ENCODE results near the gene USP32.

Gene USP32

DNA sequence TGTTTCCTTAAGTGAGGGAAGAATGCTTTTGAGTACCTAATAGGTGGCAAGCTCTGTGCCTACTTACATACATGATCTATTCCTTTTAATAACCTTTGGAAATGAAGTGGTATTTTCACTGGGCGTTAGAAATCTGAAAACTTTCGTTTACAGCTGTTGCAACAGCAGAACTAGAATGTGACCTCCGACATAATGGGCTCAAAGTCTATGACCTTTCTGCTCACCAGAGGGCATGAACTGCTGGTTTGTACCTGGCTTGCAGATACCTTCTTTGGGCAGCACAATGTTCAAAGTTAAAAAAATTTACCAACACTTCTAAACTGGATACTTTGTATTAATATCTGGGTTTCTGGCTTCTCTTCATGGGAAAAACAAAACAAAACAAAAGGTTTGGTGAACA, 217.9 kb downstream of the USP32 start:
- ATAC-seq = no peak
- TF ChIP-seq PPARA (CRISPR knock-in tag; IDR thresholded peaks at IDR 0.05; ENCODE audit: borderline replicate concordance) = no peak
- TF ChIP-seq ISL1 (CRISPR knock-in tag; IDR thresholded peaks at IDR 0.05) = no peak
- no peak for TF ChIP-seq ZC3H10 (CRISPR knock-in tag; IDR thresholded peaks at IDR 0.05)
- no peak for TF ChIP-seq ZFP3 (CRISPR knock-in tag; IDR thresholded peaks at IDR 0.05)
- TF ChIP-seq BACH2 (CRISPR knock-in tag; IDR thresholded peaks at IDR 0.05; ENCODE audit: borderline replicate concordance) = no peak
- no peak for TF ChIP-seq GLIS3 (CRISPR knock-in tag; IDR thresholded peaks at IDR 0.05)

- ATAC-seq = peak; percentile 45
- TF ChIP-seq ISL1 (CRISPR knock-in tag; IDR thresholded peaks at IDR 0.05) (no peak), PPARA (CRISPR knock-in tag; IDR thresholded peaks at IDR 0.05; ENCODE audit: borderline replicate concordance) (no peak)
Observed at GRCh38 chr17:60173304-60173819, 218.6 kb downstream of the USP32 start.

DNA sequence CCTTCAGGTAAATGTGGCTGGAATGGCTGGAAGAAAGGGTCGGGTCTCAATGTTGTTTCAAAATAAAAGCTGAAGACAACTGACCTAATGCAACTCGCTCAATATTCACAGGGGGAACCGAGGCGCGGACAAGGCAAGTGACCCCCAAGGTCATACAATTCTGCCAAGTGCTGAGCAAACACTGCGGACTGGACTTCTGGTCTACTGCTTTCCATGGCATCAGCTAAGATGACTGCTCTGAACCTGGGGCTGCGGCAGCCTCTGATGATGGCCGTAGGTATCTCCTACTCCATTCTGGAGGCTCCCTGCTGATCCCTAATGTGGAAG, 220.2 kb downstream of the USP32 start:
- no peak for ATAC-seq
- TF ChIP-seq, protein P1, sequence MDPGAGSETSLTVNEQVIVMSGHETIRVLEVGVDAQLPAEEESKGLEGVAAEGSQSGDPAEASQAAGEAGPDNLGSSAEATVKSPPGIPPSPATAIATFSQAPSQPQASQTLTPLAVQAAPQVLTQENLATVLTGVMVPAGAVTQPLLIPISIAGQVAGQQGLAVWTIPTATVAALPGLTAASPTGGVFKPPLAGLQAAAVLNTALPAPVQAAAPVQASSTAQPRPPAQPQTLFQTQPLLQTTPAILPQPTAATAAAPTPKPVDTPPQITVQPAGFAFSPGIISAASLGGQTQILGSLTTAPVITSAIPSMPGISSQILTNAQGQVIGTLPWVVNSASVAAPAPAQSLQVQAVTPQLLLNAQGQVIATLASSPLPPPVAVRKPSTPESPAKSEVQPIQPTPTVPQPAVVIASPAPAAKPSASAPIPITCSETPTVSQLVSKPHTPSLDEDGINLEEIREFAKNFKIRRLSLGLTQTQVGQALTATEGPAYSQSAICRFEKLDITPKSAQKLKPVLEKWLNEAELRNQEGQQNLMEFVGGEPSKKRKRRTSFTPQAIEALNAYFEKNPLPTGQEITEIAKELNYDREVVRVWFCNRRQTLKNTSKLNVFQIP (CRISPR knock-in tag; IDR thresholded peaks at IDR 0.05; ENCODE audit: borderline replicate concordance, low read depth) = no peak
- TF ChIP-seq RARB (CRISPR knock-in tag; IDR thresholded peaks at IDR 0.05) (no peak), BACH2 (CRISPR knock-in tag; IDR thresholded peaks at IDR 0.05; ENCODE audit: borderline replicate concordance) (no peak), ZNF8 (CRISPR knock-in tag; IDR thresholded peaks at IDR 0.05) (no peak), ZNF565 (CRISPR knock-in tag; conservative IDR thresholded peaks at IDR 0.05; ENCODE audit: low read depth) (no peak), ISL1 (CRISPR knock-in tag; IDR thresholded peaks at IDR 0.05) (no peak), CSDC2 (CRISPR knock-in tag; IDR thresholded peaks at IDR 0.05) (no peak), SNAI2 (CRISPR knock-in tag; IDR thresholded peaks at IDR 0.05) (no peak), PPARA (CRISPR knock-in tag; IDR thresholded peaks at IDR 0.05; ENCODE audit: borderline replicate concordance) (no peak), ZFP3 (CRISPR knock-in tag; IDR thresholded peaks at IDR 0.05) (no peak), ZC3H10 (CRISPR knock-in tag; IDR thresholded peaks at IDR 0.05) (no peak), TOX (CRISPR knock-in tag; IDR thresholded peaks at IDR 0.05; ENCODE audit: borderline replicate concordance) (no peak), OSR1 (CRISPR knock-in tag; IDR thresholded peaks at IDR 0.05) (no peak), ZFP30 (CRISPR knock-in tag; IDR thresholded peaks at IDR 0.05) (no peak), CREB5 (CRISPR knock-in tag; IDR thresholded peaks at IDR 0.05; ENCODE audit: low read depth) (no peak)

DNA sequence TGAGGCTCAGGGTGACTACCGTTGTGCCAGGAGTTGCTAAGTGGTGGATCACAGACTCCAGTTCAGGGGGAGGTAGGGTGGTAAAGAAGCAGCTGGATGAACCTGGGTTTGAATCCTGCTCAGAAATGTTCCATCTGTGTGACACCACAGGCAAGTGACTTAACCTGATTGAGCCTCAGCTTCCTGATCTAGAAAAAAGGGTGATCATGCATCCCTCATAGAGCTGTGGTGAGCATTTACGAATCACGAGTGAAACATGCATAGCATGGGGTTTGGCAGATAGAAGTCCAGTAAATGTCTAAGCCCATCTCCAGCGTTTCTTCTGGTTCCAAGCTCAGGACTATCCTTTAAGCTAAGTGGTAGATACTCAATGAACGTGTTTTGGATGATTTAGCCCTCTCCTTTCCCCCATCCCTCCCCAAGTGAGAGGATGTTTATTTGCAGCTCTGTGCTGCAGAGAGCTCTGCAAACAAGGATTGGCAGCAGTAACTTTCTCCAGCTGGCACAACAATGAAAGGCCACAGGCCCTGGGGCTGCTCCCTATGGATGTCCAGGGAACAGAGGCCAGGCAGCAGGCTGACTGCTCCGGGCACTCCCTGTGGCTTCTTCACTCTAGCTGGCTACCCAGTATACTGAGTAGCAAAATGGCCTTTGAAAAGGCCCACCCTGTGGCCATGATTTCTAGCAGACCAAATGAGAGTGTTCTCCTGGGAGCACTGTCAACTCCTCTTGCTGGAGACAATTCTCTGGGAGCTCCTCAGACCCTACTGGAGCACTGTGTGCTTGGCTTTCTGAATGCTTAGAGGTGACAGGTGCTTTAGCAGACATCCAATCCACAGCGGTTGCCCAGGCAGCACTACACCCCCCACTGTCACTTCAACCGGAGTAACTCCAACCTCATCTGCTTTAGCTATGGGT, 220.8 kb downstream of the USP32 start:
- ATAC-seq = peak; percentile 8; the same call in 2 of the 3 replicates
- TF ChIP-seq ZFP3 (CRISPR knock-in tag; IDR thresholded peaks at IDR 0.05) (no peak), ZNF70 (CRISPR knock-in tag; IDR thresholded peaks at IDR 0.05) (no peak), ESRRG (CRISPR knock-in tag; IDR thresholded peaks at IDR 0.05) (no peak), PPARA (CRISPR knock-in tag; IDR thresholded peaks at IDR 0.05; ENCODE audit: borderline replicate concordance) (no peak), ZC3H10 (CRISPR knock-in tag; IDR thresholded peaks at IDR 0.05) (no peak), ZNF565 (CRISPR knock-in tag; conservative IDR thresholded peaks at IDR 0.05; ENCODE audit: low read depth) (no peak), GLIS3 (CRISPR knock-in tag; IDR thresholded peaks at IDR 0.05) (no peak), SNAI2 (CRISPR knock-in tag; IDR thresholded peaks at IDR 0.05) (no peak), ARNTL (CRISPR knock-in tag; IDR thresholded peaks at IDR 0.05; ENCODE audit: borderline replicate concordance, low read depth) (no peak), ZFP30 (CRISPR knock-in tag; IDR thresholded peaks at IDR 0.05) (no peak), RARB (CRISPR knock-in tag; IDR thresholded peaks at IDR 0.05) (no peak), BACH2 (CRISPR knock-in tag; IDR thresholded peaks at IDR 0.05; ENCODE audit: borderline replicate concordance) (no peak), ZNF8 (CRISPR knock-in tag; IDR thresholded peaks at IDR 0.05) (no peak), CREB5 (CRISPR knock-in tag; IDR thresholded peaks at IDR 0.05; ENCODE audit: low read depth) (no peak)
- TF ChIP-seq, protein P2, sequence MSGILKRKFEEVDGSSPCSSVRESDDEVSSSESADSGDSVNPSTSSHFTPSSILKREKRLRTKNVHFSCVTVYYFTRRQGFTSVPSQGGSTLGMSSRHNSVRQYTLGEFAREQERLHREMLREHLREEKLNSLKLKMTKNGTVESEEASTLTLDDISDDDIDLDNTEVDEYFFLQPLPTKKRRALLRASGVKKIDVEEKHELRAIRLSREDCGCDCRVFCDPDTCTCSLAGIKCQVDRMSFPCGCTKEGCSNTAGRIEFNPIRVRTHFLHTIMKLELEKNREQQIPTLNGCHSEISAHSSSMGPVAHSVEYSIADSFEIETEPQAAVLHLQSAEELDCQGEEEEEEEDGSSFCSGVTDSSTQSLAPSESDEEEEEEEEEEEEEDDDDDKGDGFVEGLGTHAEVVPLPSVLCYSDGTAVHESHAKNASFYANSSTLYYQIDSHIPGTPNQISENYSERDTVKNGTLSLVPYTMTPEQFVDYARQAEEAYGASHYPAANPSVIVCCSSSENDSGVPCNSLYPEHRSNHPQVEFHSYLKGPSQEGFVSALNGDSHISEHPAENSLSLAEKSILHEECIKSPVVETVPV (CRISPR knock-in tag; IDR thresholded peaks at IDR 0.05) = no peak
- TF ChIP-seq, protein P1 (CRISPR knock-in tag; IDR thresholded peaks at IDR 0.05; ENCODE audit: borderline replicate concordance, low read depth) = no peak
